GM21529 (cell line): ENCODE results near the gene MCM10.

Experiments
- ATAC-seq: cut with Tn5 transposase; IDR thresholded peaks from one replicate; pipeline ENCODE4 v1.9.1; 2021; ENCODE audit not compliant: unreplicated experiment

The MCM10 gene

GRCh38 chr10:13256627-13257026, 95.3 kb downstream of the MCM10 start:
- ATAC-seq, result no peak

- ATAC-seq, result no peak
Observed at GRCh38 chr10:13257621-13258140, 96.3 kb downstream of the MCM10 start.
